WTC11 (cell line): ENCODE results near the gene JMJD6.
"Not testable (repeated sequence)": the region's sequence is repeated elsewhere in the genome, so short reads cannot be mapped to it uniquely, and the experiment has no call there.

ENCODE experiments used
- ARID4B ChIP-seq: sonication (generic); formaldehyde crosslinking; IDR thresholded peaks from 2 replicates; pipeline ENCODE4 v1.8.0; 2023; ENCODE audit warnings: missing genetic modification reagents, mild to moderate bottlenecking, borderline replicate concordance
- FOXK1 ChIP-seq: sonication (generic); formaldehyde crosslinking; IDR thresholded peaks from 2 replicates; pipeline ENCODE4 v1.8.0; 2022; ENCODE audit warnings: mild to moderate bottlenecking, moderate library complexity, missing genetic modification reagents
- JUN ChIP-seq: sonication (generic); formaldehyde crosslinking; IDR thresholded peaks from 2 replicates; pipeline ENCODE4 v1.8.0; 2023; ENCODE audit warnings: mild to moderate bottlenecking, missing genetic modification reagents
- NR1H2 ChIP-seq: sonication (generic); formaldehyde crosslinking; IDR thresholded peaks from 2 replicates; pipeline ENCODE4 v1.9.0; 2021; ENCODE audit warnings: mild to moderate bottlenecking, moderate library complexity, missing genetic modification reagents
- NR3C1 ChIP-seq: sonication (generic); formaldehyde crosslinking; conservative IDR thresholded peaks from 2 replicates; pipeline ENCODE4 v1.8.1; 2023; ENCODE audit warnings: low read depth, mild to moderate bottlenecking, missing genetic modification reagents
- PRRX2 ChIP-seq: fragments of 250-450 bp; sonication (Bioruptor Pico); IDR thresholded peaks from 2 replicates; pipeline ENCODE4 v1.8.0; 2021; ENCODE audit warnings: mild to moderate bottlenecking
- USF1 ChIP-seq: sonication (generic); formaldehyde crosslinking; IDR thresholded peaks from 2 replicates; pipeline ENCODE4 v1.8.0; 2022; ENCODE audit warnings: mild to moderate bottlenecking, missing genetic modification reagents
- USF2 ChIP-seq: sonication (generic); formaldehyde crosslinking; IDR thresholded peaks from 2 replicates; pipeline ENCODE4 v1.8.1; 2023; ENCODE audit warnings: mild to moderate bottlenecking, missing genetic modification reagents, moderate library complexity
- ZSCAN18 ChIP-seq: fragments of 250-450 bp; sonication (Bioruptor Pico); IDR thresholded peaks from 2 replicates; pipeline ENCODE4 v2.1.2; 2022; ENCODE audit warnings: mild to moderate bottlenecking, moderate library complexity
- TF ChIP-seq, protein P1 (sequence below): fragments of 200-600 bp; IDR thresholded peaks from 2 replicates; pipeline ENCODE4 v1.8.0; 2022; ENCODE audit warnings: antibody characterized with exemption

DNA sequence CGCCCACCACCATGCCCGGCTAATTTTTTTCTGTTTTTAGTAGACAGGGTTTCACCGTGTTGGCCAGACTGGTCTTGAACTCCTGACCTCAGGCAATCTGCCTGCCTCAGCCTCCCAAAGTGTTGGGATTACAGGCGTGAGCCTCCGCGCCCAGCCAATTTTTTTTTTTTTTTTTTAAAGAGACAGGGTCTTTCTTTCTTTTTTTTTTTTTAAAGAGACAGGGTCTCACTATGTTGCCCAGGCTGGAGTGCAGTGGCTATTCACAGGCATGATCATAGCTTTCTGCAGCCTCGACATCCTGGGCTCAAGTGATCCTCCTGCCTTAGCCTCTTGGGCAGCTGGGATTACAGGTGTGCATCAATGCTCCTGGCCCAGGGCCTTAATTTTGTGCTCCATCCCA lies 14.1 kb downstream of the JMJD6 start:
- TF ChIP-seq NR1H2 (CRISPR knock-in tag); NR3C1 (CRISPR knock-in tag); USF2 (CRISPR knock-in tag); JUN (CRISPR knock-in tag); USF1; ARID4B; FOXK1; PRRX2 (CRISPR knock-in tag); ZSCAN18 (CRISPR knock-in tag): not testable (repeated sequence)
- TF ChIP-seq, protein P1, sequence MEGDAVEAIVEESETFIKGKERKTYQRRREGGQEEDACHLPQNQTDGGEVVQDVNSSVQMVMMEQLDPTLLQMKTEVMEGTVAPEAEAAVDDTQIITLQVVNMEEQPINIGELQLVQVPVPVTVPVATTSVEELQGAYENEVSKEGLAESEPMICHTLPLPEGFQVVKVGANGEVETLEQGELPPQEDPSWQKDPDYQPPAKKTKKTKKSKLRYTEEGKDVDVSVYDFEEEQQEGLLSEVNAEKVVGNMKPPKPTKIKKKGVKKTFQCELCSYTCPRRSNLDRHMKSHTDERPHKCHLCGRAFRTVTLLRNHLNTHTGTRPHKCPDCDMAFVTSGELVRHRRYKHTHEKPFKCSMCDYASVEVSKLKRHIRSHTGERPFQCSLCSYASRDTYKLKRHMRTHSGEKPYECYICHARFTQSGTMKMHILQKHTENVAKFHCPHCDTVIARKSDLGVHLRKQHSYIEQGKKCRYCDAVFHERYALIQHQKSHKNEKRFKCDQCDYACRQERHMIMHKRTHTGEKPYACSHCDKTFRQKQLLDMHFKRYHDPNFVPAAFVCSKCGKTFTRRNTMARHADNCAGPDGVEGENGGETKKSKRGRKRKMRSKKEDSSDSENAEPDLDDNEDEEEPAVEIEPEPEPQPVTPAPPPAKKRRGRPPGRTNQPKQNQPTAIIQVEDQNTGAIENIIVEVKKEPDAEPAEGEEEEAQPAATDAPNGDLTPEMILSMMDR = not testable (repeated sequence)
